SK-N-SH (cell line): Measurements from ENCODE around the gene CALN1. TPM values are rescaled to one million over a fixed set of nuclear protein-coding genes. Genes with fewer than 3 reads are reported as not detected.

Experiments used
- CTCF ChIA-PET: fragments of 300-600, 350-600 bp; formaldehyde crosslinking; extraction: SDS; loops from one replicate; lab custom pipeline; 2021; lab: Yijun Ruan, JAX
- POLR2A ChIA-PET: fragments of 350-600 bp; sonication (Branson Sonifier 250); formaldehyde crosslinking; extraction: SDS; loops from one replicate; lab custom pipeline; 2020; ENCODE audit warnings: antibody characterized with exemption, inconsistent platforms; lab: Yijun Ruan, JAX
- DNase-seq: peaks from one replicate; pipeline ENCODE4 v3.0.0; 2012
- H2AFZ ChIP-seq: fragments of 200-600 bp; sonication (generic); 2 replicates; pipeline ENCODE4 v1.8.1; 2016; ENCODE audit warnings: antibody characterized with exemption, mild to moderate bottlenecking, low read depth
- H3F3A ChIP-seq: fragments of 200-600 bp; sonication (generic); replicated peaks from 2 replicates; pipeline ENCODE3; 2016; ENCODE audit warnings: antibody characterized with exemption, mild to moderate bottlenecking; ENCODE audit not compliant: insufficient read depth
- H3K27ac ChIP-seq, 2 experiments: fragments of 200-500 bp in 1 of 2; fragments of 200-600 bp in 1 of 2; sonication (Bioruptor generic) in 1 of 2; sonication (generic), shearing (Covaris generic) in 1 of 2; 2 replicates each; pipeline versions ENCODE4 v1.5.1 to v1.6.1; 2014 to 2016; ENCODE audit warnings: low read depth in 2 of 2, inconsistent platforms in 1 of 2, low read length in 1 of 2, mild to moderate bottlenecking in 1 of 2, mixed read lengths in 1 of 2
- H3K27me3 ChIP-seq: fragments of 200-600 bp; sonication (generic), shearing (Covaris generic); 2 replicates; pipeline ENCODE4 v1.6.1; 2016; ENCODE audit warnings: mixed run types; ENCODE audit not compliant: insufficient read depth
- H3K36me3 ChIP-seq, 2 experiments: fragments of 200-500 bp in 1 of 2; fragments of 200-600 bp in 1 of 2; sonication (Bioruptor generic) in 1 of 2; sonication (generic) in 1 of 2; replicated peaks in 1 of 2; 2 replicates each; pipeline versions ENCODE3 to v1.5.1; 2014 to 2016; ENCODE audit warnings: low read length in 1 of 2, mild to moderate bottlenecking in 1 of 2; ENCODE audit not compliant: insufficient read depth in 2 of 2, control insufficient read depth in 1 of 2
- H3K4me1 ChIP-seq, 2 experiments: fragments of 200-500 bp in 1 of 2; fragments of 200-600 bp in 1 of 2; sonication (Bioruptor generic) in 1 of 2; sonication (generic), shearing (Covaris generic) in 1 of 2; 2 replicates each; pipeline versions ENCODE4 v1.5.1 to v1.6.1; 2014 to 2016; ENCODE audit warnings: low read depth in 1 of 2, low read length in 1 of 2, mixed run types in 1 of 2; ENCODE audit not compliant: insufficient read depth in 2 of 2, control insufficient read depth in 1 of 2
- H3K4me2 ChIP-seq: fragments of 200-600 bp; sonication (generic), shearing (Covaris generic); 2 replicates; pipeline ENCODE4 v1.6.1; 2017; ENCODE audit warnings: mixed run types
- H3K4me3 ChIP-seq, 2 experiments: fragments of 200-500 bp in 1 of 2; fragments of 200-600 bp in 1 of 2; sonication (Bioruptor generic) in 1 of 2; sonication (generic), shearing (Covaris generic) in 1 of 2; 2 replicates each; pipeline versions ENCODE4 v1.5.1 to v1.8.1; 2014 to 2016; ENCODE audit warnings: low read depth in 2 of 2, inconsistent platforms in 1 of 2, low read length in 1 of 2, mild to moderate bottlenecking in 1 of 2, mixed read lengths in 1 of 2, moderate library complexity in 1 of 2
- H3K79me2 ChIP-seq: fragments of 200-600 bp; sonication (generic); 2 replicates; pipeline ENCODE4 v1.8.1; 2017; ENCODE audit warnings: mild to moderate bottlenecking; ENCODE audit not compliant: insufficient read depth
- H3K9ac ChIP-seq: fragments of 200-600 bp; sonication (generic); 2 replicates; pipeline ENCODE4 v1.6.1; 2017; ENCODE audit warnings: mixed run types
- H3K9me2 ChIP-seq: fragments of 200-600 bp; sonication (generic); 2 replicates; pipeline ENCODE4 v1.6.1; 2017; ENCODE audit warnings: mixed run types
- H3K9me3 ChIP-seq: fragments of 200-600 bp; sonication (generic); 2 replicates; pipeline ENCODE4 v1.6.1; 2017; ENCODE audit warnings: mixed run types, mild to moderate bottlenecking, moderate library complexity
- H4K20me1 ChIP-seq: fragments of 200-600 bp; sonication (generic); 2 replicates; pipeline ENCODE4 v1.6.1; 2017; ENCODE audit warnings: mild to moderate bottlenecking, mixed run types; ENCODE audit not compliant: insufficient read depth
- CTCF ChIP-seq: fragments of 200-600 bp; sonication (generic); IDR thresholded peaks from 2 replicates; pipeline ENCODE4 v1.6.1; 2017; ENCODE audit warnings: antibody characterized with exemption, mild to moderate bottlenecking, moderate library complexity
- ELF1 ChIP-seq: IDR thresholded peaks from 2 replicates; pipeline ENCODE4 v1.4.0; 2012
- EP300 ChIP-seq, 2 experiments: IDR thresholded peaks; 2 replicates each; pipeline versions ENCODE4 v1.4.0 to v1.6.1; 2012; ENCODE audit warnings: borderline replicate concordance in 1 of 2, low read depth in 1 of 2, low read length in 1 of 2
- FOXJ3 ChIP-seq: sonication (generic); formaldehyde crosslinking; IDR thresholded peaks from 2 replicates; pipeline ENCODE4 v1.5.1; 2020; ENCODE audit warnings: mild to moderate bottlenecking, missing genetic modification reagents
- FOXM1 ChIP-seq: IDR thresholded peaks from 2 replicates; pipeline ENCODE4 v1.4.0; 2012; ENCODE audit warnings: low read depth, mild to moderate bottlenecking
- GABPA ChIP-seq: IDR thresholded peaks from 2 replicates; pipeline ENCODE4 v1.4.0; 2012; ENCODE audit warnings: low read depth, mild to moderate bottlenecking
- GATA2 ChIP-seq: sonication (generic); formaldehyde crosslinking; IDR thresholded peaks from 2 replicates; pipeline ENCODE4 v1.5.0; 2020; ENCODE audit warnings: mild to moderate bottlenecking, missing genetic modification reagents
- JUND ChIP-seq: IDR thresholded peaks from 2 replicates; pipeline ENCODE4 v1.4.0; 2012
- MAX ChIP-seq: IDR thresholded peaks from 2 replicates; pipeline ENCODE4 v1.4.0; 2012; ENCODE audit warnings: low read depth
- MEF2A ChIP-seq: IDR thresholded peaks from 2 replicates; pipeline ENCODE4 v1.4.0; 2012; ENCODE audit warnings: low read depth, borderline replicate concordance
- NFIC ChIP-seq: IDR thresholded peaks from 2 replicates; pipeline ENCODE4 v1.4.0; 2012; ENCODE audit warnings: borderline replicate concordance
- NRF1 ChIP-seq: IDR thresholded peaks from 2 replicates; pipeline ENCODE4 v1.6.1; 2012; ENCODE audit warnings: low read depth, mild to moderate bottlenecking, low read length
- PBX3 ChIP-seq: IDR thresholded peaks from 2 replicates; pipeline ENCODE4; 2012
- RXRA ChIP-seq: IDR thresholded peaks from 2 replicates; pipeline ENCODE4 v1.4.0; 2012; ENCODE audit warnings: low read depth, mild to moderate bottlenecking, borderline replicate concordance
- SIN3A ChIP-seq: IDR thresholded peaks from 2 replicates; pipeline ENCODE4 v1.6.1; 2012; ENCODE audit warnings: low read depth, mild to moderate bottlenecking, low read length, moderate library complexity, borderline replicate concordance
- TCF12 ChIP-seq: IDR thresholded peaks from 2 replicates; pipeline ENCODE4 v1.4.0; 2012
- TEAD4 ChIP-seq: IDR thresholded peaks from 2 replicates; pipeline ENCODE4 v1.4.0; 2012; ENCODE audit warnings: mild to moderate bottlenecking, borderline replicate concordance; ENCODE audit not compliant: insufficient read depth
- ZBTB33 ChIP-seq: IDR thresholded peaks from 2 replicates; pipeline ENCODE4 v1.4.0; 2012; ENCODE audit warnings: low read depth, borderline replicate concordance
- WGBS: methylation state at CpG from one replicate; pipeline ENCODE4 v1.1.6; 2017; ENCODE audit warnings: low lambda C conversion rate; 5-methylcytosine and 5-hydroxymethylcytosine counted together
- polyA plus RNA-seq, 3 experiments: library from polyadenylated mRNA; depleted of rRNA; stranded (reverse); fragments of >200 nt; gene quantifications; 2 replicates each; pipeline ENCODE4 v1.2.3, GENCODE V29; 2012
- TF ChIP-seq, protein P1 (sequence below): IDR thresholded peaks from 2 replicates; pipeline ENCODE4 v1.4.0; 2012; ENCODE audit warnings: low read depth, borderline replicate concordance
- TF ChIP-seq, protein P2 (sequence below): fragments of 150-350 bp; IDR thresholded peaks from 2 replicates; pipeline ENCODE4 v1.6.1; 2017; ENCODE audit warnings: antibody characterized with exemption, low read length, low read depth, borderline replicate concordance

CALN1 gene
- polyA plus RNA-seq, 1 of the 3 experiments (the other 2 are of a cell fraction): not detected

- H2AFZ ChIP-seq: no peak overlapping the region
- H3K4me3 ChIP-seq: no peak overlapping the region
- no peaks in the 10 kb centered on the region for H3K79me2 ChIP-seq
- no peak overlapping the region for H3K4me2 ChIP-seq
- H3K36me3 ChIP-seq: no peaks in the 10 kb centered on the region
- CTCF ChIA-PET: interaction anchor here (1.2 kb wide), 1 partner anchor 9 kb away, joined by 4 read pairs; no protein-coding TSS in a partner anchor
- POLR2A ChIA-PET: no interaction called here
- no peaks in the 10 kb centered on the region for H3K4me1 ChIP-seq
- H4K20me1 ChIP-seq: no peaks in the 10 kb centered on the region
- no peak overlapping the region for H3K9ac ChIP-seq
- TF ChIP-seq SIN3A: no peak
- TF ChIP-seq, protein P1, sequence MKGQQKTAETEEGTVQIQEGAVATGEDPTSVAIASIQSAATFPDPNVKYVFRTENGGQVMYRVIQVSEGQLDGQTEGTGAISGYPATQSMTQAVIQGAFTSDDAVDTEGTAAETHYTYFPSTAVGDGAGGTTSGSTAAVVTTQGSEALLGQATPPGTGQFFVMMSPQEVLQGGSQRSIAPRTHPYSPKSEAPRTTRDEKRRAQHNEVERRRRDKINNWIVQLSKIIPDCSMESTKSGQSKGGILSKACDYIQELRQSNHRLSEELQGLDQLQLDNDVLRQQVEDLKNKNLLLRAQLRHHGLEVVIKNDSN: no peak
- TF ChIP-seq ZBTB33: no peak
- TF ChIP-seq GATA2 (CRISPR knock-in tag): no peak
- TF ChIP-seq EP300 (IDR thresholded peaks at IDR 0.05; ENCODE audit: borderline replicate concordance in 1 of 2, low read depth in 1 of 2, low read length in 1 of 2): no peak
- no peak for TF ChIP-seq MAX
- TF ChIP-seq TEAD4: no peak
- no peak for TF ChIP-seq TCF12
- TF ChIP-seq FOXJ3: no peak
- TF ChIP-seq JUND: no peak
- no peak for TF ChIP-seq NRF1
- TF ChIP-seq PBX3: no peak
- no peak for TF ChIP-seq GABPA
- TF ChIP-seq, all 33 proteins: peak for 0
- H3K9me3 ChIP-seq: no peaks in the 10 kb centered on the region
- DNase-seq: no peak
- H3K27me3 ChIP-seq: peaks cover 10% of the 10 kb centered on the region; the same call in 1 of the 2 replicates
- H3K27ac ChIP-seq: no peak overlapping the region
- no peaks in the 10 kb centered on the region for H3F3A ChIP-seq
- no peaks in the 10 kb centered on the region for H3K9me2 ChIP-seq
Observed at GRCh38 chr7:72437610-72438009, 25.5 kb upstream of the CALN1 start.

DNA sequence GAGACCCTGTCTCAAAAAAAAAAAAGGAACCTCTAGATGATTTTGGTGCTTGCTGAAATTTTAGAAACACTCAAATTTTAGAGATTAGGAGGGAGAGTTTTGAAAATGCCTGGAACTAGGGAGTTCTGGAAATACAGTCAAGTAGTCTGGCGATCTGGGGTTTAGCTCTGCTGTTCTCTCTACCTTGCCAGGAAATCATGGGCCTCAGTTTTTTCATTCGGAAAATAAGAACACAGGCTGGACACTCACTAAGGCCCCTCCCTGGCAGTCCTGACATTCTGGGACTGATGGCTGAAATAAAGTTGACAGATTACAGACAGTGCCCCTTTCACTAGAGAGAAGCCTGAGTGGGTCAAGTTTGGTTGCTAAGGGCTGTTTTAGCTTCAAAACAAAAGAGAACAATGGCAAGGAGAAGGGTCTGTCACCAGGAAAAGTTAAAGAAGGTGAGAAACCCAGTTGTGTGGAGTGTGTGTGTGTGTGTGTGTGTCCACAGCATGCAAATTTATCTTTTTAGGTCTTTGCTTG is 25.0 kb upstream of the CALN1 start:
- no peak overlapping the region for H3K27ac ChIP-seq
- H3K9ac ChIP-seq: no peak overlapping the region
- H3K4me1 ChIP-seq: no peaks in the 10 kb centered on the region
- no peaks in the 10 kb centered on the region for H3K9me2 ChIP-seq
- no peaks in the 10 kb centered on the region for H3K9me3 ChIP-seq
- DNase-seq: no peak
- no peaks in the 10 kb centered on the region for H3K36me3 ChIP-seq
- peaks cover 10% of the 10 kb centered on the region; the same call in 1 of the 2 replicates for H3K27me3 ChIP-seq
- no peak overlapping the region for H2AFZ ChIP-seq
- CTCF ChIA-PET: interaction anchor here (1.2 to 1.3 kb wide), 3 partner anchors 9 to 685 kb away, joined by 3 to 4 read pairs (median 4); no protein-coding TSS in a partner anchor
- H4K20me1 ChIP-seq: no peaks in the 10 kb centered on the region
- POLR2A ChIA-PET: no interaction called here
- 43% methylated on average over 2 of the region's 2 CpGs for WGBS
- H3F3A ChIP-seq: no peaks in the 10 kb centered on the region
- H3K79me2 ChIP-seq: no peaks in the 10 kb centered on the region
- H3K4me3 ChIP-seq: no peak overlapping the region
- TF ChIP-seq MEF2A (no peak), EP300 (IDR thresholded peaks at IDR 0.05; ENCODE audit: borderline replicate concordance in 1 of 2, low read depth in 1 of 2, low read length in 1 of 2) (no peak), ELF1 (no peak), RXRA (no peak), TEAD4 (no peak), MAX (no peak), FOXM1 (no peak), TCF12 (no peak), NFIC (no peak), CTCF (no peak)
- TF ChIP-seq, protein P2, sequence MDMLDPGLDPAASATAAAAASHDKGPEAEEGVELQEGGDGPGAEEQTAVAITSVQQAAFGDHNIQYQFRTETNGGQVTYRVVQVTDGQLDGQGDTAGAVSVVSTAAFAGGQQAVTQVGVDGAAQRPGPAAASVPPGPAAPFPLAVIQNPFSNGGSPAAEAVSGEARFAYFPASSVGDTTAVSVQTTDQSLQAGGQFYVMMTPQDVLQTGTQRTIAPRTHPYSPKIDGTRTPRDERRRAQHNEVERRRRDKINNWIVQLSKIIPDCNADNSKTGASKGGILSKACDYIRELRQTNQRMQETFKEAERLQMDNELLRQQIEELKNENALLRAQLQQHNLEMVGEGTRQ: no peak
- H3K4me2 ChIP-seq: no peak overlapping the region
